CD4-positive, alpha-beta T cell treated with Interleukin-4 for 1 hour (primary cell): ENCODE results near the gene JMJD1C.
"Not testable (repeated sequence)": the region's sequence is repeated elsewhere in the genome, so short reads cannot be mapped to it uniquely, and the experiment has no call there.

ENCODE experiments used
- DNase-seq, 2 donors: peaks; one replicate each; pipeline ENCODE4 v3.0.0-alpha.2; 2020 to 2022

The JMJD1C gene

GRCh38 chr10:63253040-63253439 lies 212.7 kb downstream of the JMJD1C start:
- no peak for DNase-seq

- DNase-seq, result no peak
Observed at GRCh38 chr10:63252095-63252762, 213.5 kb downstream of the JMJD1C start.

GRCh38 chr10:63250032-63250431 lies 215.7 kb downstream of the JMJD1C start:
- DNase-seq, result no peak

- DNase-seq, result no peak
Observed at GRCh38 chr10:63247771-63248170, 218.0 kb downstream of the JMJD1C start.

GRCh38 chr10:63246356-63246755 lies 219.4 kb downstream of the JMJD1C start:
- DNase-seq, result no peak

- DNase-seq, result peak in 1 of 2 donors; percentile 41
Observed at GRCh38 chr10:63241841-63242281, 223.9 kb downstream of the JMJD1C start.

- no peak for DNase-seq
Observed at GRCh38 chr10:63240807-63241206, 225.0 kb downstream of the JMJD1C start.

- no peak for DNase-seq
Observed at GRCh38 chr10:63238501-63238900, 227.3 kb downstream of the JMJD1C start.

- DNase-seq, result no peak
Observed at GRCh38 chr10:63237396-63237795, 228.4 kb downstream of the JMJD1C start.

- peak in 1 of 2 donors; percentile 51 for DNase-seq
Observed at GRCh38 chr10:63236113-63236935, 229.5 kb downstream of the JMJD1C start.

GRCh38 chr10:63235136-63235535 lies 230.6 kb downstream of the JMJD1C start:
- DNase-seq, result not testable (repeated sequence)

GRCh38 chr10:63229161-63229560 lies 236.6 kb downstream of the JMJD1C start:
- DNase-seq, result no peak

GRCh38 chr10:63228237-63228636 lies 237.5 kb downstream of the JMJD1C start:
- no peak for DNase-seq

- peak in 1 of 2 donors; percentile 47 for DNase-seq
Observed at GRCh38 chr10:63227207-63227895, 238.4 kb downstream of the JMJD1C start.

- DNase-seq, result no peak
Observed at GRCh38 chr10:63224241-63224640, 241.5 kb downstream of the JMJD1C start.

GRCh38 chr10:63221950-63222349 lies 243.8 kb downstream of the JMJD1C start:
- DNase-seq, result peak in 1 of 2 donors; percentile 61

GRCh38 chr10:63219749-63220148 lies 246.0 kb downstream of the JMJD1C start:
- no peak for DNase-seq

- DNase-seq, result peak in 1 of 2 donors; percentile 74
Observed at GRCh38 chr10:63217120-63217605, 248.6 kb downstream of the JMJD1C start.

GRCh38 chr10:63214571-63214970 lies 251.2 kb downstream of the JMJD1C start:
- DNase-seq, result no peak

GRCh38 chr10:63213489-63213888 lies 252.3 kb downstream of the JMJD1C start:
- no peak for DNase-seq

- DNase-seq, result no peak
Observed at GRCh38 chr10:63210611-63211196, 255.1 kb downstream of the JMJD1C start.

- DNase-seq, result no peak
Observed at GRCh38 chr10:63209705-63210104, 256.1 kb downstream of the JMJD1C start.

- no peak for DNase-seq
Observed at GRCh38 chr10:63208986-63209385, 256.8 kb downstream of the JMJD1C start.
